Measurements from ENCODE around the gene MAP4K1.

MAP4K1 gene

GRCh38 chr19:38549061-38549460 lies 68.7 kb downstream of the MAP4K1 start:
- no peak for DNase-seq (ENCODE audit: low read depth in 2 of 2, low spot score in 1 of 2)

- DNase-seq (ENCODE audit: low read depth in 2 of 2, low spot score in 1 of 2) = no peak
Observed at GRCh38 chr19:38547421-38547820, 70.3 kb downstream of the MAP4K1 start.

GRCh38 chr19:38545596-38545995 lies 72.2 kb downstream of the MAP4K1 start:
- DNase-seq (ENCODE audit: low read depth in 2 of 2, low spot score in 1 of 2) = no peak

GRCh38 chr19:38544569-38545315 lies 73.0 kb downstream of the MAP4K1 start:
- DNase-seq (ENCODE audit: low read depth in 2 of 2, low spot score in 1 of 2) = no peak

- DNase-seq (ENCODE audit: low read depth in 2 of 2, low spot score in 1 of 2) = no peak
Observed at GRCh38 chr19:38543807-38544568, 73.8 kb downstream of the MAP4K1 start.

- DNase-seq (ENCODE audit: low read depth in 2 of 2, low spot score in 1 of 2) = no peak
Observed at GRCh38 chr19:38543286-38543806, 74.4 kb downstream of the MAP4K1 start.

GRCh38 chr19:38542040-38542439 lies 75.7 kb downstream of the MAP4K1 start:
- DNase-seq (ENCODE audit: low read depth in 2 of 2, low spot score in 1 of 2) = no peak

- DNase-seq (ENCODE audit: low read depth in 2 of 2, low spot score in 1 of 2) = no peak
Observed at GRCh38 chr19:38539751-38540150, 78.0 kb downstream of the MAP4K1 start.

- DNase-seq (ENCODE audit: low read depth in 2 of 2, low spot score in 1 of 2) = no peak
Observed at GRCh38 chr19:38538793-38539528, 78.8 kb downstream of the MAP4K1 start.

- no peak for DNase-seq (ENCODE audit: low read depth in 2 of 2, low spot score in 1 of 2)
Observed at GRCh38 chr19:38538386-38538785, 79.4 kb downstream of the MAP4K1 start.

Data from stimulated activated CD8-positive, alpha-beta memory T cell treated with anti-CD3 and anti-CD28 coated beads, Interleukin-4, amount 100 ng/mL, for 1 hour (primary cell).